Right lobe of liver (tissue), 4 donors: Measurements from ENCODE around the gene AATK.

ENCODE experiments used
- POLR2A ChIP-seq: fragments of 450-650 bp; IDR thresholded peaks from one replicate; pipeline ENCODE4 v1.6.1; 2017; ENCODE audit warnings: antibody characterized with exemption, mild to moderate bottlenecking
- TF ChIP-seq, protein P1 (sequence below), 4 donors: fragments of 200-600 bp in 3 of 4; fragments of 450-650 bp in 1 of 4; IDR thresholded peaks; one replicate each; pipeline versions ENCODE4 v1.5.1 to v1.8.0; 2016 to 2022; ENCODE audit warnings: antibody characterized with exemption in 4 of 4, mild to moderate bottlenecking in 2 of 4
- donor health status: DM: no; HTN: no; CAD: no.
- donor health status: DM: no; HTN: no; CAD: no.
- donor health status: DM: no; HTN: yes; CAD: no.

DNA sequence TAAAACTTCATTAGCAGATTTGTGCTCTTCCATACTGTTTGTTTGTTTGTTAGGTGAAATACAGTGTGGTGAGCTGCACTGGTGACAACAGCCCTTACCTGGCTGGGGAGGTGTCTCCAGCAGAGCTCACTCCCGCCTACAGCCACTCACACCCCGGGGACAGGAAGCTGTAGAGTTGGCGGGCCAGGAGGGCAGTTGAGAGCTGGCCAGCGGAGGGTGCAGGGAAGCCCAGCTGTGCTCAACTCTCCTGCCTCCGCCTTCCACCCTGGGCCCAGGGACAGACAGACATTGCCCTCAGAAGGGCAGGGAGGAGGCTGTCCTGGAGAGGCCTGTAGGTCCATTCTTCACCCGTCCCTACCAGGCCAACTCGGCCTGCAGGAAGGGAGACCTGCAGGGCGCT is 49.3 kb downstream of the AATK start:
- peak; percentile 63 for TF ChIP-seq POLR2A
- TF ChIP-seq, protein P1, sequence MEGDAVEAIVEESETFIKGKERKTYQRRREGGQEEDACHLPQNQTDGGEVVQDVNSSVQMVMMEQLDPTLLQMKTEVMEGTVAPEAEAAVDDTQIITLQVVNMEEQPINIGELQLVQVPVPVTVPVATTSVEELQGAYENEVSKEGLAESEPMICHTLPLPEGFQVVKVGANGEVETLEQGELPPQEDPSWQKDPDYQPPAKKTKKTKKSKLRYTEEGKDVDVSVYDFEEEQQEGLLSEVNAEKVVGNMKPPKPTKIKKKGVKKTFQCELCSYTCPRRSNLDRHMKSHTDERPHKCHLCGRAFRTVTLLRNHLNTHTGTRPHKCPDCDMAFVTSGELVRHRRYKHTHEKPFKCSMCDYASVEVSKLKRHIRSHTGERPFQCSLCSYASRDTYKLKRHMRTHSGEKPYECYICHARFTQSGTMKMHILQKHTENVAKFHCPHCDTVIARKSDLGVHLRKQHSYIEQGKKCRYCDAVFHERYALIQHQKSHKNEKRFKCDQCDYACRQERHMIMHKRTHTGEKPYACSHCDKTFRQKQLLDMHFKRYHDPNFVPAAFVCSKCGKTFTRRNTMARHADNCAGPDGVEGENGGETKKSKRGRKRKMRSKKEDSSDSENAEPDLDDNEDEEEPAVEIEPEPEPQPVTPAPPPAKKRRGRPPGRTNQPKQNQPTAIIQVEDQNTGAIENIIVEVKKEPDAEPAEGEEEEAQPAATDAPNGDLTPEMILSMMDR (IDR thresholded peaks at IDR 0.05): no peak
